Smooth muscle cell (in vitro differentiated cells): ENCODE measurements around the gene SERPINH1. TPM values are rescaled to one million over a fixed set of nuclear protein-coding genes. Genes with fewer than 3 reads are reported as not detected.

Experiments used
- DNase-seq: peaks from one replicate; lab custom pipeline; 2025; ENCODE audit not compliant: unreplicated experiment; lab: John Stamatoyannopoulos, UW
- H2AFZ ChIP-seq: fragments of 200-600 bp; sonication (generic); 2 replicates; pipeline ENCODE4 v1.6.0; 2016; ENCODE audit warnings: antibody characterized with exemption, low read depth, mild to moderate bottlenecking
- H3F3A ChIP-seq: fragments of 200-600 bp; sonication (generic); 2 replicates; pipeline ENCODE4 v1.6.0; 2017; ENCODE audit warnings: antibody characterized with exemption, low read depth
- H3K27ac ChIP-seq: fragments of 200-600 bp; sonication (generic); 2 replicates; pipeline ENCODE4 v1.5.1; 2016; ENCODE audit warnings: low read depth, mild to moderate bottlenecking
- H3K27me3 ChIP-seq: fragments of 200-600 bp; sonication (generic); 2 replicates; pipeline ENCODE4 v1.6.1; 2016; ENCODE audit warnings: low read depth, mild to moderate bottlenecking
- H3K36me3 ChIP-seq: fragments of 200-600 bp; sonication (generic); 2 replicates; pipeline ENCODE4 v1.5.1; 2016; ENCODE audit warnings: low read depth
- H3K4me1 ChIP-seq: fragments of 200-600 bp; sonication (generic); 2 replicates; pipeline ENCODE4 v1.5.1; 2016; ENCODE audit warnings: low read depth
- H3K4me2 ChIP-seq: fragments of 200-600 bp; sonication (generic); 2 replicates; pipeline ENCODE4 v1.6.0; 2016; ENCODE audit warnings: mild to moderate bottlenecking
- H3K4me3 ChIP-seq: fragments of 200-600 bp; sonication (generic); 2 replicates; pipeline ENCODE4 v1.5.1; 2016; ENCODE audit warnings: mild to moderate bottlenecking
- H3K79me2 ChIP-seq: fragments of 200-600 bp; sonication (generic); 2 replicates; pipeline ENCODE4 v1.6.0; 2016; ENCODE audit warnings: low read depth, mild to moderate bottlenecking
- H3K9ac ChIP-seq: fragments of 200-600 bp; sonication (generic); 2 replicates; pipeline ENCODE4 v1.6.0; 2016; ENCODE audit warnings: low read depth
- H3K9me3 ChIP-seq: fragments of 200-600 bp; sonication (generic); replicated peaks from 2 replicates; pipeline ENCODE4 v1.5.1; 2016; ENCODE audit warnings: low read depth
- H4K20me1 ChIP-seq: fragments of 200-600 bp; sonication (generic); 2 replicates; pipeline ENCODE4 v1.6.0; 2016; ENCODE audit warnings: low read depth
- WGBS: methylation state at CpG from one replicate; pipeline ENCODE4 v1.1.7; 2016; ENCODE audit warnings: low lambda C conversion rate; 5-methylcytosine and 5-hydroxymethylcytosine counted together
- polyA plus RNA-seq: library from polyadenylated mRNA; unstranded; fragments of >200 nt; fragmentation: Nextera tagmentation; extraction: Ambion mirVana; gene quantifications from 2 replicates; pipeline ENCODE4 v1.2.1, GENCODE V29; 2016
- total RNA-seq: library from RNA; depleted of rRNA; stranded (reverse); fragments of >200 nt; gene quantifications from 2 replicates; pipeline ENCODE4 v1.2.3, GENCODE V29; 2014
- TF ChIP-seq, protein P1 (sequence below): fragments of 200-600 bp; sonication (generic); IDR thresholded peaks from 2 replicates; pipeline ENCODE4 v1.5.1; 2017; ENCODE audit warnings: borderline replicate concordance, mild to moderate bottlenecking, antibody characterized with exemption; ENCODE audit not compliant: insufficient read depth, poor library complexity, severe bottlenecking

SERPINH1 gene
- total and polyA plus RNA-seq, 2 experiments from 2014 or later: 1,493 to 2,653 TPM

GRCh38 chr11:75615751-75616150, 53.7 kb downstream of the SERPINH1 start:
- H3K4me3 ChIP-seq: no peak overlapping the region
- H3K4me2 ChIP-seq: no peak overlapping the region
- H3K9ac ChIP-seq: no peak overlapping the region
- peaks cover 6% of the 10 kb centered on the region for H3K4me1 ChIP-seq
- H3K79me2 ChIP-seq: no peaks in the 10 kb centered on the region
- H3K9me3 ChIP-seq: no peaks in the 10 kb centered on the region
- peaks cover 4% of the 10 kb centered on the region for H3K27me3 ChIP-seq
- H3K27ac ChIP-seq: no peak overlapping the region
- H3F3A ChIP-seq: no peaks in the 10 kb centered on the region
- H3K36me3 ChIP-seq: no peaks in the 10 kb centered on the region
- TF ChIP-seq, protein P1, sequence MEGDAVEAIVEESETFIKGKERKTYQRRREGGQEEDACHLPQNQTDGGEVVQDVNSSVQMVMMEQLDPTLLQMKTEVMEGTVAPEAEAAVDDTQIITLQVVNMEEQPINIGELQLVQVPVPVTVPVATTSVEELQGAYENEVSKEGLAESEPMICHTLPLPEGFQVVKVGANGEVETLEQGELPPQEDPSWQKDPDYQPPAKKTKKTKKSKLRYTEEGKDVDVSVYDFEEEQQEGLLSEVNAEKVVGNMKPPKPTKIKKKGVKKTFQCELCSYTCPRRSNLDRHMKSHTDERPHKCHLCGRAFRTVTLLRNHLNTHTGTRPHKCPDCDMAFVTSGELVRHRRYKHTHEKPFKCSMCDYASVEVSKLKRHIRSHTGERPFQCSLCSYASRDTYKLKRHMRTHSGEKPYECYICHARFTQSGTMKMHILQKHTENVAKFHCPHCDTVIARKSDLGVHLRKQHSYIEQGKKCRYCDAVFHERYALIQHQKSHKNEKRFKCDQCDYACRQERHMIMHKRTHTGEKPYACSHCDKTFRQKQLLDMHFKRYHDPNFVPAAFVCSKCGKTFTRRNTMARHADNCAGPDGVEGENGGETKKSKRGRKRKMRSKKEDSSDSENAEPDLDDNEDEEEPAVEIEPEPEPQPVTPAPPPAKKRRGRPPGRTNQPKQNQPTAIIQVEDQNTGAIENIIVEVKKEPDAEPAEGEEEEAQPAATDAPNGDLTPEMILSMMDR: no peak
- DNase-seq: no peak
- 59% methylated on average over 7 of the region's 7 CpGs for WGBS
- H2AFZ ChIP-seq: no peak overlapping the region
- no peaks in the 10 kb centered on the region for H4K20me1 ChIP-seq

- no peaks in the 10 kb centered on the region for H3K9me3 ChIP-seq
- DNase-seq: no peak
- TF ChIP-seq, protein P1: no peak
- H3F3A ChIP-seq: no peaks in the 10 kb centered on the region
- 86% methylated on average over 5 of the region's 5 CpGs for WGBS
- peaks cover 6% of the 10 kb centered on the region for H3K4me1 ChIP-seq
- peaks cover 4% of the 10 kb centered on the region for H3K27me3 ChIP-seq
- H3K4me2 ChIP-seq: no peak overlapping the region
- no peaks in the 10 kb centered on the region for H4K20me1 ChIP-seq
- no peaks in the 10 kb centered on the region for H3K36me3 ChIP-seq
- no peak overlapping the region for H3K27ac ChIP-seq
- H3K79me2 ChIP-seq: no peaks in the 10 kb centered on the region
- H2AFZ ChIP-seq: no peak overlapping the region
- H3K4me3 ChIP-seq: no peak overlapping the region
- no peak overlapping the region for H3K9ac ChIP-seq
These were observed 54.2 kb downstream of the SERPINH1 start for GRCh38 chr11:75616281-75616680.

Other genes with a start within 250 kb of the SERPINH1 start
- 16.9 and 19.7 TPM in 2 replicates for gene ARRB1, start 210.6 kb upstream of the SERPINH1 start, total RNA-seq
- 4.6 and 6.6 TPM in 2 replicates for gene ARRB1, start 210.6 kb upstream of the SERPINH1 start, polyA plus RNA-seq
- gene RPS3, start 162.7 kb upstream of the SERPINH1 start, total RNA-seq: 721 and 794 TPM in 2 replicates
- gene RPS3, start 162.7 kb upstream of the SERPINH1 start, polyA plus RNA-seq: 976 and 989 TPM in 2 replicates
- gene KLHL35, start 129.1 kb upstream of the SERPINH1 start, total RNA-seq: 0.85 and 1.0 TPM in 2 replicates
- gene KLHL35, start 129.1 kb upstream of the SERPINH1 start, polyA plus RNA-seq: 2.8 and 3.0 TPM in 2 replicates
- gene GDPD5, start 36.3 kb upstream of the SERPINH1 start, total RNA-seq: 2.3 and 3.2 TPM in 2 replicates
- gene GDPD5, start 36.3 kb upstream of the SERPINH1 start, polyA plus RNA-seq: 5.8 and 7.1 TPM in 2 replicates
- gene MAP6, start 106.8 kb downstream of the SERPINH1 start, total RNA-seq: 0.09 and 0.22 TPM in 2 replicates
- 0.43 and 0.47 TPM in 2 replicates for gene MAP6, start 106.8 kb downstream of the SERPINH1 start, polyA plus RNA-seq
- gene MOGAT2, start 155.6 kb downstream of the SERPINH1 start, total RNA-seq: not detected in 2 replicates
- gene MOGAT2, start 155.6 kb downstream of the SERPINH1 start, polyA plus RNA-seq: not detected in 2 replicates
- 3.5 and 3.7 TPM in 2 replicates for gene DGAT2, start 206.5 kb downstream of the SERPINH1 start, total RNA-seq
- 1.5 and 1.8 TPM in 2 replicates for gene DGAT2, start 206.5 kb downstream of the SERPINH1 start, polyA plus RNA-seq